Measurements from ENCODE around the gene RCOR3.

- TF ChIP-seq, protein P1, sequence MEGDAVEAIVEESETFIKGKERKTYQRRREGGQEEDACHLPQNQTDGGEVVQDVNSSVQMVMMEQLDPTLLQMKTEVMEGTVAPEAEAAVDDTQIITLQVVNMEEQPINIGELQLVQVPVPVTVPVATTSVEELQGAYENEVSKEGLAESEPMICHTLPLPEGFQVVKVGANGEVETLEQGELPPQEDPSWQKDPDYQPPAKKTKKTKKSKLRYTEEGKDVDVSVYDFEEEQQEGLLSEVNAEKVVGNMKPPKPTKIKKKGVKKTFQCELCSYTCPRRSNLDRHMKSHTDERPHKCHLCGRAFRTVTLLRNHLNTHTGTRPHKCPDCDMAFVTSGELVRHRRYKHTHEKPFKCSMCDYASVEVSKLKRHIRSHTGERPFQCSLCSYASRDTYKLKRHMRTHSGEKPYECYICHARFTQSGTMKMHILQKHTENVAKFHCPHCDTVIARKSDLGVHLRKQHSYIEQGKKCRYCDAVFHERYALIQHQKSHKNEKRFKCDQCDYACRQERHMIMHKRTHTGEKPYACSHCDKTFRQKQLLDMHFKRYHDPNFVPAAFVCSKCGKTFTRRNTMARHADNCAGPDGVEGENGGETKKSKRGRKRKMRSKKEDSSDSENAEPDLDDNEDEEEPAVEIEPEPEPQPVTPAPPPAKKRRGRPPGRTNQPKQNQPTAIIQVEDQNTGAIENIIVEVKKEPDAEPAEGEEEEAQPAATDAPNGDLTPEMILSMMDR (IDR thresholded peaks at IDR 0.05; ENCODE audit: insufficient read depth, low read length, poor library complexity, severe bottlenecking) = no peak
- TF ChIP-seq EZH2phosphoT487 (conservative IDR thresholded peaks at IDR 0.05; ENCODE audit: low read length) = no peak
These were observed 18.1 kb upstream of the RCOR3 start for GRCh38 chr1:211241071-211241470.

Measured in SU-DHL-6 (cell line).